Lower leg skin (tissue), 4 donors: ENCODE results near the gene SEMA6A. TPM values are rescaled to one million over a fixed set of nuclear protein-coding genes. Genes with fewer than 3 reads are reported as not detected.

Experiments
- DNase-seq, 2 donors: peaks; one replicate each; pipeline ENCODE4 v3.0.0-alpha.2; 2019; ENCODE audit warnings: low spot score in 2 of 2
- H3K4me3 ChIP-seq: fragments of 200-600 bp; sonication (generic); 2 replicates; pipeline ENCODE4 v1.5.1; 2017; ENCODE audit warnings: mild to moderate bottlenecking, low read depth; ENCODE audit not compliant: poor library complexity, severe bottlenecking
- CTCF ChIP-seq, 3 donors: fragments of 450-650 bp; IDR thresholded peaks; one replicate each; pipeline ENCODE4 v1.5.1; 2016; ENCODE audit warnings: antibody characterized with exemption in 3 of 3, mild to moderate bottlenecking in 3 of 3, moderate library complexity in 2 of 3
- POLR2A ChIP-seq, 2 donors: fragments of 450-650 bp; IDR thresholded peaks; one replicate each; pipeline ENCODE4 v1.6.1; 2016 to 2017; ENCODE audit warnings: antibody characterized with exemption in 2 of 2, mild to moderate bottlenecking in 1 of 2, moderate library complexity in 1 of 2
- WGBS, 2 donors: methylation state at CpG; one replicate each; pipeline ENCODE4 v1.1.5; 2018; 5-methylcytosine and 5-hydroxymethylcytosine counted together
- intact Hi-C: fragments of 100-400 bp; cut with DNase I; formaldehyde crosslinking; loops from one replicate; pipeline ENCODE4 v1.15.0; 2023; ENCODE audit warnings: low total_unique reads
- total RNA-seq, 4 donors: library from RNA; depleted of rRNA; stranded (reverse); fragments of >200 nt; gene quantifications; one replicate each; pipeline ENCODE4 v1.1.0, GENCODE V29; 2016

SEMA6A gene
- total RNA-seq, 4 donors from 2014 or later = 7.0 to 21.8 (median 10.1) TPM

- intact Hi-C loops = no loop called here
- no peak for DNase-seq
- 75 to 87% methylated on average over 2 of the region's 2 CpGs for WGBS, 2 donors
- no peak for TF ChIP-seq CTCF (IDR thresholded peaks at IDR 0.05)
- TF ChIP-seq POLR2A (IDR thresholded peaks at IDR 0.05) = no peak
- H3K4me3 ChIP-seq = no peak overlapping the region
Observed at GRCh38 chr5:116441223-116441622, 133.4 kb downstream of the SEMA6A start.

- WGBS, 2 donors = 75 to 76% methylated on average over 5 of the region's 5 CpGs
- intact Hi-C loops = no loop called here
- no peak for TF ChIP-seq POLR2A (IDR thresholded peaks at IDR 0.05)
- TF ChIP-seq CTCF (IDR thresholded peaks at IDR 0.05) = no peak
Observed at GRCh38 chr5:116440457-116441001, 134.1 kb downstream of the SEMA6A start.

GRCh38 chr5:116439905-116440304 is 134.7 kb downstream of the SEMA6A start:
- no peak overlapping the region for H3K4me3 ChIP-seq
- whole genome bisulfite sequencing, 2 donors = 76 to 80% methylated on average over 5 of the region's 5 CpGs
- no peak for TF ChIP-seq CTCF (IDR thresholded peaks at IDR 0.05)
- TF ChIP-seq POLR2A (IDR thresholded peaks at IDR 0.05) = no peak
- no peak for DNase-seq
- intact Hi-C loops = no loop called here

More at GRCh38 chr5:116440457-116441001, 134.1 kb downstream of the SEMA6A start:
- no peak overlapping the region for H3K4me3 ChIP-seq
- no peak for DNase-seq

- no peak for DNase-seq
- intact Hi-C loops = no loop called here
- 65 to 66% methylated on average over 6 of the region's 6 CpGs for WGBS, 2 donors
- TF ChIP-seq CTCF (IDR thresholded peaks at IDR 0.05) (no peak), POLR2A (IDR thresholded peaks at IDR 0.05) (no peak)
- H3K4me3 ChIP-seq = no peak overlapping the region
Observed at GRCh38 chr5:116438979-116439554, 135.6 kb downstream of the SEMA6A start.

- no peak for TF ChIP-seq POLR2A (IDR thresholded peaks at IDR 0.05)
- TF ChIP-seq CTCF (IDR thresholded peaks at IDR 0.05) = no peak
- no peak for DNase-seq
- no peak overlapping the region for H3K4me3 ChIP-seq
- intact Hi-C loops = no loop called here
Observed at GRCh38 chr5:116437922-116438578, 136.6 kb downstream of the SEMA6A start.
